ENCODE data around the gene RPS6KA5. TPM values are rescaled to one million over a fixed set of nuclear protein-coding genes. Genes with fewer than 3 reads are reported as not detected.
A peak's percentile ranks its signal among the peaks of the same experiment; 100 is the strongest.

The RPS6KA5 gene
- total and polyA plus RNA-seq, 9 of the 15 experiments (the other 6 are each of a cell fraction or from before 2014, with no cell fraction given), result 0.88 to 7.7 (median 4.7) TPM

- TF ChIP-seq ETV5 (CRISPR knock-in tag; IDR thresholded peaks at IDR 0.05; ENCODE audit: low read depth) (no peak), NFE2L1 (tag; IDR thresholded peaks at IDR 0.05; ENCODE audit: borderline replicate concordance, low read depth) (no peak), EGR1 (conservative IDR thresholded peaks at IDR 0.05) (peak; percentile 92), GMEB1 (CRISPR knock-in tag; IDR thresholded peaks at IDR 0.05) (peak; percentile 35), ZNF124 (CRISPR knock-in tag; IDR thresholded peaks at IDR 0.05) (no peak), PHF8 (IDR thresholded peaks at IDR 0.05; ENCODE audit: borderline replicate concordance, low read length) (peak; percentile 74; the same call in 1 of the 2 replicates), SRSF1 (IDR thresholded peaks at IDR 0.05; ENCODE audit: low read depth, low read length) (no peak), KLF10 (CRISPR knock-in tag; IDR thresholded peaks at IDR 0.05) (no peak), BDP1 (IDR thresholded peaks at IDR 0.05; ENCODE audit: insufficient read depth, insufficient read length) (no peak), PTRF (tag; IDR thresholded peaks at IDR 0.05) (no peak), RBFOX2 (IDR thresholded peaks at IDR 0.05; ENCODE audit: low read depth, low read length) (peak; percentile 92), RCOR1 (IDR thresholded peaks at IDR 0.05; ENCODE audit: borderline replicate concordance in 1 of 2, low read depth in 2 of 2, low read length in 2 of 2) (peak in 1 of 2 experiments; percentile 12; a peak in 1 of 4 replicates), ATF1 (CRISPR knock-in tag; IDR thresholded peaks at IDR 0.05) (peak; percentile 46; the same call in 1 of the 2 replicates), ATF1 (tag; IDR thresholded peaks at IDR 0.05) (peak; percentile 98), HMG20A (CRISPR knock-in tag; conservative IDR thresholded peaks at IDR 0.05) (no peak), TCF7 (IDR thresholded peaks at IDR 0.05; ENCODE audit: borderline replicate concordance) (no peak), SLC30A9 (CRISPR knock-in tag; IDR thresholded peaks at IDR 0.05) (no peak), U2AF2 (optimal IDR thresholded peaks at IDR 0.05; ENCODE audit: low read depth, low read length) (no peak), TBP (optimal IDR thresholded peaks at IDR 0.05; ENCODE audit: low read depth, low read length) (peak; percentile 62), ZNF668 (CRISPR knock-in tag; IDR thresholded peaks at IDR 0.05) (no peak), SFPQ (IDR thresholded peaks at IDR 0.05; ENCODE audit: low read depth, low read length) (no peak), SOX6 (IDR thresholded peaks at IDR 0.05) (0 out of 2 replicates have a peak, but pooled peaks have one; percentile 15), E2F1 (CRISPR knock-in tag; IDR thresholded peaks at IDR 0.05) (no peak), ZBTB34 (CRISPR knock-in tag; IDR thresholded peaks at IDR 0.05) (no peak)
These were observed at the start of gene RPS6KA5 (continued) for GRCh38 chr14:91060351-91061055.
